ENCODE measurements around the gene SPA17.

The SPA17 gene

GRCh38 chr11:124727474-124727873 is 53.8 kb downstream of the SPA17 start:
- no peak for FAIRE-seq

- no peak for FAIRE-seq
Observed at GRCh38 chr11:124728134-124728533, 54.4 kb downstream of the SPA17 start.

- no peak for FAIRE-seq
Observed at GRCh38 chr11:124729571-124729970, 55.9 kb downstream of the SPA17 start.

GRCh38 chr11:124732230-124732629 is 58.5 kb downstream of the SPA17 start:
- FAIRE-seq: no peak

DNA sequence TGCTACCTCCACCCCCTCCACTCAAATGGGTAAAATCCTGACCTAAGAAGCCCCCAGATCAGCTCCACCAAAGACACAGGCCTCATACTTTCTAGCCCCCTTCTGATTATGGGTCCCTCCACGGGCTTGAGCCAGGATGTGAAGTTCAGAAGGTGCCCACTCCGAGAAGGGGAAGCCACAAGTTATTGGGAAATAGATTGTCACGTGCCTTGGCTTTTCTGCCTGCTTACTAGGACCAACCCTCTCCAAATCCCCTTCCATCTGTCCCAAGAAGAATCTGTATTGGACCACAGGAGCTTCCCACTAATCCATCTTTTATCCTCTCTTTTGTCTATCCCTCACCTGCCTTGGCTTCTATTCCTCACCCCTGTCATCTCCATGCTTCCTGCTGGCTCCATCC is 63.0 kb downstream of the SPA17 start:
- no peak for FAIRE-seq

GRCh38 chr11:124737638-124738305 is 64.1 kb downstream of the SPA17 start:
- FAIRE-seq: no peak

DNA sequence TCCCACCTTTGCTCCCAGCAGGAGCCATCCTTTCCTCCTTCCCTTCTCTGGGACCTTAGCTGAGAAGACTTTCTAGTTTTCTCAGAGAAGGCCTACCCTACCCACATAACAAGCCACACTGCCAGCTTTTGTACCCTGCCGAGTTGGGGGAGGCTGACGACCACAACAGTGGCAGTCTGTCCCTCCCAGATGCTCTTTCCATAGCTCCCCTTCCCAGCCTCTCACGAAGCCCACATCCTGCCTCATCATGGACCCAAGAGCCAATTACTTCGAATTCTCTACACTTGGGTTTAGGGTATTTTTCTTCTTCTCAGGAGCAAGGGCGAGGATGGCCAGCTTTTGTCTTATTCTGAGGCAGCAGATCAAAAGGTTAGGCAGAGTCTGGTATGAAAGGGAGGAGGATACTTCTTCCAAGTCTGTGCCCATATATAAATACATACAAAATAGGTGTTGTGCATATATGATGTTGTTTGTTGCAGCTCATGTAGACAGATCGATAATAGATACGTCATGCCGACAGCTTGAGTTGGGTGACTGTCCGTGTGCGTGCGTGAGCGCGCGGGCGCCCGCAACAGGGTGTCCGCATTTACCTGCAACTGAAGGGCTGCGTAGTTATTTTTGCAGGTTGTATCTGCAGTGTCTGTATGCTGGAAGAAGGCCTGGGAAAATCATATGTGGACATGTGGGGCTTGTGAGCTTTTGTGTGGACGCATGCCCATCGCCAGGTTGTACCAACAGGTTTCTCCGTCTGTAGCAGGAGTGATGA is 65.2 kb downstream of the SPA17 start:
- no peak for FAIRE-seq

GRCh38 chr11:124739479-124740276 is 66.0 kb downstream of the SPA17 start, which contains the start of gene NRGN:
TSS of gene NRGN (plus strand) at chr11:124739942. CDS start at chr11:124740085, 143 bp downstream.
- FAIRE-seq: no peak

DNA sequence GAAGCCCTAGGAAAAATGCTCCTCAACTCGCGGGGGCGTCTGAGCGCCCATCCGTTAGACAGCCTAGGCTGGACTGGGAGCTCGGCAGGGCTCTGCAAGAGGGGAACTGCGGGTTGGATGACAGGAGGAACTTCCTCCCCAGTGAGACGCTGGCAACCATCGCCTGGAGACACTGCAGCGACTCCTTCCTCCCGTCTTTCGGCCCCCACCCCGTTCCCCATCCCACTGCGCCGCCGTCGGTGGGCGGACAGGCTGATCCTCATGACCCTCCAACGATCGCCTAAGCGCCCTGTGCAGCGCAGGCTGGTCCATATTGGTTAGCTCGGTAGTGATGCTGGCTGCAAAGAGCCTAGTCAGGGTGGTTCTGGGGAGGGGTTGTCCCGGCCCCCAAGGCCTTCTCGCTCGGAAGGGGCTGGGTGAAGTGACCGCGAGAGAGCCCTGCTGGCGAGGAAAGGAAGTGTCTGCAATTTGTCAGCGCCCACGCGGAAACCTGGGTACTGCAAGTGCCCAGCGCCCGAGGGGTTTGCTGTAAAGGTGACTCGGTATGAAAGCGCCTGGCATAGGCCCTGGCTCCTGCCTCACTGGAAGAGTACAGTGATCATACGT is 66.7 kb downstream of the SPA17 start:
- FAIRE-seq: no peak

DNA sequence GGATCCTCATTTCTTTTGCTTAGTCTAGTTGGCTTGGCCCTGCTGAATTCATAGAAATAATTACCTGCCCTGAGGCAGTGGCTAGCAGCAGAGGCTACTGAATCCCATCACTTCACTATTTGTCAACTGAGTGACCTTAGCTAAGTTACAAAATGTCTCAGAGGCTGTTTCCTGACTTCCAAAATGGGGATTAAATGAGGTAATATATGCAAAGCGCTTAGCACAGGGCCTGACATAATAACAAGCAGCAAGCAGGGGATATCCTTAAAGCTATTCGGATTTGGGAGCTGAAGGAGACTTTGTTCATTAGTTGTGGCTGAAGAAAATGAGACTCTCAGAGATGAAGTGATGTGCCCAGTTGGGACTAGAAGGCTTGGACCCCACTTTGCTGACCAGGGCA is 68.9 kb downstream of the SPA17 start:
- FAIRE-seq: no peak

GRCh38 chr11:124743050-124743449 is 69.3 kb downstream of the SPA17 start:
- no peak for FAIRE-seq

- FAIRE-seq: no peak
Observed at GRCh38 chr11:124745270-124745834, 71.6 kb downstream of the SPA17 start.

DNA sequence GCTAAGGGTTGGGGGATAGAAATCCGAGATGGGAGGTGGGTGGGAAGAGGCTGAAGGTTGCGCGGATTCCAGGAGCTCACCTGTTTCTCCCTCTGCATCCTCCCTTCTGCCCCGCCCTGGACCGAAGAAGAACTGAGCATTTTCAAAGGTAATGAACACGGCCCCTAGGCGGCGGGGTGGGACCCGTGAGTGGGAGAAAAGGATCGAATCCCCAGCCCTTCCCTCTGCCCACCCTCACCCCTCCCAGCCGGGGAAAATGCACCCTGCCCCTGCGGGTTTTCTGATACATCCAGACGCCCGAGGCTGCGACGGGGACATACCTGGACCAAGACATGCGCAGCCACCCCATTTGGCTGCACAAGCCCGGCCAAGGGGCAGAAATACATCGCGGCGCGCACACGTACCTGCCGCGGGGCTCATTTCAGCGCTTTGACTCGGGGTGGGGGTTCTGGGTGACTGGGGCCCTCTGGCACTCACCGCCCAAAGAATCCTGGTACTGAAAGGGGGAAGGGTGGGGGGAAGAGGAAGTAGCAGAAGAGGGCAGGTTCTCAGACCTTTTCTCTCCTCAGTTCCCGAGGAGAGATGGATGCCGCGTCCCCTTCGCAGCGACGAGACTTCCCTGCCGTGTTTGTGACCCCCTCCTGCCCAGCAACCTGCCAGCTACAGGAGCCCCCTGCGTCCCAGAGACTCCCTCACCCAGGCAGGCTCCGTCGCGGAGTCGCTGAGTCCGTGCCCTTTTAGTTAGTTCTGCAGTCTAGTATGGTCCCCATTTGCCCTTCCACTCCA is 72.3 kb downstream of the SPA17 start:
- FAIRE-seq: no peak

DNA sequence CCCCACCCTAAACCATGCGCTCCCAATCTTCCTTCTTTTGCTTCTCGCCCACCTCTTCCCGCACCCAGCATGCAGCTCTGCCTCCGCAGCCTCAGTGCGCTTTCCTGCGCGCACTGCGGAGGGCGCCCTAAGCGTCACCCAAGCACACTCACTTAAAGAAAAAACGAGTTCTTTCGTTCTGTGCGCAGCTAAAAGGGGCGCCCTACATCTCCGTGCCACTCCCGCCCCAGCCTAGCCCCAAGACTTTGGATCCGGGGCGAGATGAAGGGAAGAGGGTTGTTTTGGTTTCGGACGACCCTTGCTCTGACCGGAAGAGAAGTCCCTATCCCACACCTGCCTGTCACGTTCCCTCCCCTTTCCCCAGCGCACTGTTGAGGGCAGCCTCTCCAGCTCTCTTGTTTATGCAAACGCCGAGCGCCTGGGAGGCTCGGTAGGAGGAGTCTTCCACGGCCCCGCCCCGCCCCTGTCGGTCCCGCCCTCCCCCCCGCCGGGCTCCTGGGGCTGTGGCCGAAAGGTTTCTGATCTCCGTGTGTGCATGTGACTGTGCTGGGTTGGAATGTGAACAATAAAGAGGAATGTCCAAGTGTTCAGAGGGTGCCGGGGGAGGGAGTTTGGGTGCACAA is 73.0 kb downstream of the SPA17 start:
- no peak for FAIRE-seq

Data from endometrium (tissue), 2 donors.